Panc1 (cell line): ENCODE data around the gene PPP1R14C. TPM values are rescaled to one million over a fixed set of nuclear protein-coding genes. Genes with fewer than 3 reads are reported as not detected.

Experiments used
- ATAC-seq: fragments of 200-7000 bp; cut with Tn5 transposase; 2 replicates; pipeline ENCODE4 v1.9.1; 2020; ENCODE audit warnings: mild to moderate bottlenecking, moderate library complexity
- BruUV-seq: library from RNA; stranded (reverse); fragments of 400-500 nt; replicated peaks from 2 replicates; lab custom pipeline; 2021; lab: Mats Ljungman, UMichigan
- CTCF ChIA-PET: fragments of 300-600 bp; sonication (Branson Sonifier 250); formaldehyde crosslinking; loops from one replicate; lab custom pipeline; 2022; ENCODE audit warnings: antibody characterized with exemption; lab: Charles Lee
- POLR2A ChIA-PET: fragments of 300-600 bp; sonication (Branson Sonifier 250); formaldehyde crosslinking; loops from one replicate; lab custom pipeline; 2022; ENCODE audit warnings: antibody characterized with exemption; lab: Charles Lee
- DNase-seq: peaks from one replicate; pipeline ENCODE4 v3.0.0-alpha.2; 2010; ENCODE audit warnings: low read depth, low spot score
- H3K27ac ChIP-seq: 2 replicates; pipeline ENCODE4 v1.5.1; 2011; ENCODE audit warnings: mild to moderate bottlenecking, low read length, inconsistent platforms
- H3K27me3 ChIP-seq: fragments of 200-500 bp; sonication (Bioruptor generic); 2 replicates; pipeline ENCODE4 v1.6.0; 2014; ENCODE audit warnings: low read length, inconsistent platforms; ENCODE audit not compliant: control insufficient read depth, insufficient read depth
- H3K36me3 ChIP-seq: fragments of 200-500 bp; sonication (Bioruptor generic); 2 replicates; pipeline ENCODE4 v1.5.1; 2014; ENCODE audit warnings: inconsistent platforms, mild to moderate bottlenecking, low read length, moderate library complexity; ENCODE audit not compliant: control insufficient read depth, insufficient read depth
- H3K4me1 ChIP-seq: 2 replicates; pipeline ENCODE4 v1.5.1; 2011; ENCODE audit warnings: inconsistent platforms, mild to moderate bottlenecking, low read length, moderate library complexity; ENCODE audit not compliant: control insufficient read depth, insufficient read depth
- H3K4me3 ChIP-seq, 2 experiments: 2 replicates each; pipeline ENCODE4 v1.5.1; 2011 to 2012; ENCODE audit warnings: low read depth in 2 of 2, low read length in 2 of 2, mild to moderate bottlenecking in 2 of 2, inconsistent platforms in 1 of 2, moderate library complexity in 1 of 2
- H3K9me3 ChIP-seq: fragments of 200-500 bp; sonication (Bioruptor generic); 2 replicates; pipeline ENCODE4 v1.5.1; 2014; ENCODE audit warnings: low read depth, mild to moderate bottlenecking, inconsistent platforms, low read length, moderate library complexity; ENCODE audit not compliant: control insufficient read depth, insufficient read depth
- POLR2AphosphoS5 ChIP-seq: IDR thresholded peaks from 2 replicates; pipeline ENCODE4 v1.6.1; 2012; ENCODE audit warnings: mild to moderate bottlenecking, low read depth, low read length, moderate library complexity
- REST ChIP-seq, 2 experiments: IDR thresholded peaks; 2 replicates each; pipeline ENCODE4 v1.6.1; 2011 to 2012; ENCODE audit warnings: low read depth in 2 of 2, control low read depth in 1 of 2, low read length in 1 of 2, mild to moderate bottlenecking in 1 of 2, moderate library complexity in 1 of 2; ENCODE audit not compliant: insufficient read depth in 1 of 2
- SIN3A ChIP-seq: IDR thresholded peaks from 2 replicates; pipeline ENCODE4 v1.6.1; 2012; ENCODE audit warnings: low read depth, mild to moderate bottlenecking, low read length, moderate library complexity, borderline replicate concordance; ENCODE audit not compliant: insufficient read depth
- TCF7L2 ChIP-seq: IDR thresholded peaks from 2 replicates; pipeline ENCODE4 v1.6.1; 2011; ENCODE audit warnings: mild to moderate bottlenecking, low read depth, low read length, inconsistent platforms
- in situ Hi-C: cut with HindIII; loops from 2 replicates; pipeline ENCODE4 v1.10.0; 2016; ENCODE audit warnings: low sequenced_read_pairs, low pct_unique_long_range_greater_than_20kb
- intact Hi-C: fragments of 100-400 bp; cut with micrococcal nuclease; formaldehyde crosslinking; loops from one replicate; pipeline ENCODE4 v1.10.0; 2022; ENCODE audit not compliant: unreplicated experiment
- total RNA-seq: library from RNA; stranded (reverse); gene quantifications from one replicate; pipeline ENCODE4 v1.2.1, GENCODE V29; 2021; ENCODE audit not compliant: unreplicated experiment
- TF ChIP-seq, protein P1 (sequence below): fragments of 450-650 bp; IDR thresholded peaks from 2 replicates; pipeline ENCODE4 v1.5.1; 2017; ENCODE audit warnings: mild to moderate bottlenecking

The PPP1R14C gene
- total RNA-seq, 1 experiment from 2014 or later: not detected

DNA sequence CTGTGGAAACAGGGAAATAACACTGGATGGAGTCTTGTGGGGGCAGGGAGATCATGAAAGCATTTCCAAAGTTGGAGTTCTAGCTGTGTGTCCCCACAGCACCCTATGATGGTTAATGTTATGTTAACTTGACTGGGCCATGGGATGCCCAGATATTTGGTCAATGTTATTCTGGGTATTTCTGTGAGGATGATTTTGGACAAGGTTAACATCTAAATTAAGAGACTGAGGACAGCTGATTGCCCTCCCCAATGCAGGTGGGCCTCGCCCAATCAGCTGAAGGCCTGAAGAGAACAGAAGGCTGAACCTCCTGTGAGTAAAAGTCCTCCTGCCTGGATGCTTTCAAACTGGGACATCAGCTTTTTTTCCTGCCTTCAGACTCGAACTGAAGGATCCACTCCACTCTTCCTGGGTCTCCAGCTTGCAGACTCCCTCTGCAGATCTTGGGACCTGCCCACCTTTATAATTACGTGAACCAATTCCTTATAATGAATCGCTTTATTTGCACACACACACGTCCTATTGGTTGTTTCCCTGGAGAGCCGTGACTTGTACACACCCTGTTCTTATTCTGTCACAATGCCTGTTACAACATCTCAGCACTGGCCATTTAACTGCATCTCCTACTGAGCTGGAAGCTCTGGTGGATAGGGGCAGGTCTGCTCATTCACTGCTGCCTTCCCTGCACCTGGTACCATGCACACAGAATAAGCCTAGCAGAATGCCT is 126.4 kb downstream of the PPP1R14C start:
- no peak for TF ChIP-seq SIN3A
- no peak for TF ChIP-seq REST (IDR thresholded peaks at IDR 0.05; ENCODE audit: insufficient read depth in 1 of 2, low read depth in 2 of 2, low read length in 1 of 2)
- TF ChIP-seq, protein P1, sequence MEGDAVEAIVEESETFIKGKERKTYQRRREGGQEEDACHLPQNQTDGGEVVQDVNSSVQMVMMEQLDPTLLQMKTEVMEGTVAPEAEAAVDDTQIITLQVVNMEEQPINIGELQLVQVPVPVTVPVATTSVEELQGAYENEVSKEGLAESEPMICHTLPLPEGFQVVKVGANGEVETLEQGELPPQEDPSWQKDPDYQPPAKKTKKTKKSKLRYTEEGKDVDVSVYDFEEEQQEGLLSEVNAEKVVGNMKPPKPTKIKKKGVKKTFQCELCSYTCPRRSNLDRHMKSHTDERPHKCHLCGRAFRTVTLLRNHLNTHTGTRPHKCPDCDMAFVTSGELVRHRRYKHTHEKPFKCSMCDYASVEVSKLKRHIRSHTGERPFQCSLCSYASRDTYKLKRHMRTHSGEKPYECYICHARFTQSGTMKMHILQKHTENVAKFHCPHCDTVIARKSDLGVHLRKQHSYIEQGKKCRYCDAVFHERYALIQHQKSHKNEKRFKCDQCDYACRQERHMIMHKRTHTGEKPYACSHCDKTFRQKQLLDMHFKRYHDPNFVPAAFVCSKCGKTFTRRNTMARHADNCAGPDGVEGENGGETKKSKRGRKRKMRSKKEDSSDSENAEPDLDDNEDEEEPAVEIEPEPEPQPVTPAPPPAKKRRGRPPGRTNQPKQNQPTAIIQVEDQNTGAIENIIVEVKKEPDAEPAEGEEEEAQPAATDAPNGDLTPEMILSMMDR: no peak
- no peak for TF ChIP-seq POLR2AphosphoS5
- TF ChIP-seq TCF7L2: no peak
- Histone ChIP-seq H3K4me3 (no peak overlapping the region), H3K27ac (no peak overlapping the region), H3K9me3 (no peaks in the 10 kb centered on the region), H3K27me3 (no peaks in the 10 kb centered on the region), H3K36me3 (no peaks in the 10 kb centered on the region), H3K4me1 (no peaks in the 10 kb centered on the region)
- POLR2A ChIA-PET: no interaction called here
- BruUV-seq: no TSS peak
- CTCF ChIA-PET: no interaction called here
- DNase-seq (no peak), ATAC-seq (no peak)
- in situ Hi-C loops (no loop called here), intact Hi-C loops (no loop called here)

- H3K9me3 ChIP-seq: no peaks in the 10 kb centered on the region
- no peak overlapping the region for H3K27ac ChIP-seq
- ChIA-PET CTCF (no interaction called here), POLR2A (no interaction called here)
- no peak for TF ChIP-seq REST (IDR thresholded peaks at IDR 0.05; ENCODE audit: insufficient read depth in 1 of 2, low read depth in 2 of 2, low read length in 1 of 2)
- TF ChIP-seq TCF7L2: no peak
- TF ChIP-seq POLR2AphosphoS5: no peak
- TF ChIP-seq, protein P1: no peak
- TF ChIP-seq SIN3A: no peak
- H3K36me3 ChIP-seq: no peaks in the 10 kb centered on the region
- ATAC-seq (no peak), DNase-seq (no peak)
- no peaks in the 10 kb centered on the region for H3K27me3 ChIP-seq
- BruUV-seq: no TSS peak
- no peak overlapping the region for H3K4me3 ChIP-seq
- in situ Hi-C loops (no loop called here), intact Hi-C loops (no loop called here)
- H3K4me1 ChIP-seq: no peaks in the 10 kb centered on the region
Observed at GRCh38 chr6:150269857-150270223, 127.0 kb downstream of the PPP1R14C start.
